NCI-H510A treated with DMSO at 0.1 percent for 48 hours (cell line): ENCODE data around the gene GGTLC3.
"Not testable (repeated sequence)": the region's sequence is repeated elsewhere in the genome, so short reads cannot be mapped to it uniquely, and the experiment has no call there.

Source experiments
- DNase-seq: peaks from one replicate; lab custom pipeline; 2025; lab: John Stamatoyannopoulos, UW

The GGTLC3 gene

DNA sequence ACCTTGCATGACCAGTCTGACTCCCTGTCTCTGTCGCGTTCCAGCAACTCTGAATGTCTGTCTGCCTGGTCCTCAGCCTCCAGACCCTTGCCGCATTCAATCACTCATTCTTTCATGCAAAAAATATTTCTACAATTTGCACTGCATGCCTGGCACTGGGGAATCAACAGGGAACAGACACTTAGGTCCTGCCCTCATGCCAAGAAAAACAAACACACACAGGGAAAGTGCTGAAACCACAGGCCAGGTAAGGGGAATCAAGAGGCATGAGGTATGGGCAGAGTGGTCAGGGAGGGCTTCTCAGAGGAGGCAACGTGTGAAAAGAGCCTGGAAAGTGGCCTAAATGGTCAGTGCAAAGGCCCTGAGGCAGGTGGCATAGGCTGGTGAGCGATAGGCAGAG, at the start of gene GGTLC3:
TSS of gene GGTLC3 (minus strand) at position 101 of the 400 bp plus-strand sequence. CDS start 264 bp downstream, outside the sequence.
- not testable (repeated sequence) for DNase-seq

DNA sequence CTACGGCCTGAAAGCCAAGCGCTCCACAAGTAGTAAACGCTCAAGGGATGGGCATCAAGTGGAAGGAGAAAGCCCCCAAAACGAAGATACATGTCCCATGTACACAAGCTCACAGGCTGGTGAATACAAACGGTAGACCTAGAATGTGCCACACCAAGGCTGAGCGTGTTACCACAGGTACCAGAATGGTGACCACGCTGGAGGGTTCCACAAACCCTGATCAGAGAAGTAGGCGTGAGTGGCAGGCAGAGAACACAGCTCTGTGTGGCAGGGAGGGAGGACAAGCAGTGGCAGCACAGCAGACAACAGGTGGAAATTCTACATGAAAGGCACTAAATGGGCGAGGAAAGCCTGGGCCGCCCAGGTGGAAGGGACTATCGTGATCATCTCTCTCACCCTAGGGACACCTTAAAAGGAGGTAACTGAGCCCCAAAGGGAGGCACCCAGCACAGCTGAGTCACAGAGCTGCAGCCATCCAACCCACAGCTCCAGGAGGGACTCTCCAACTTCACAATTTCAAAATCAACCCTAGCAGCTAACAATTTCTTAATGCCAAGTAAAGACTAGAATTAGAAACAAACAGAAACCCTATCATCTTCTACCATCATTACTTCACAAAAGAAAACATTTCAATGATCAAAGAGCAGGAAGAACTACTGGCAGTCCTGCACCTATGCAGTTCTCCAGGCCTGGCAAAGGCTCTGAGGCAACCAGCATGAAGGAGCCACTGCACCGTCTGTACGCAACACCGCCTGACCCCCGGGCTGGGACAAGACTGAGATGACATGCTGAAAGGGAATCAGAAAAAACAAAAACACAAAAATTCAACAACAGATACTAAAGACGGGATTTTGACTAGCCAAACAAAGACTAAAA, 42.4 kb upstream of the GGTLC3 start:
- DNase-seq, result not testable (repeated sequence)

DNA sequence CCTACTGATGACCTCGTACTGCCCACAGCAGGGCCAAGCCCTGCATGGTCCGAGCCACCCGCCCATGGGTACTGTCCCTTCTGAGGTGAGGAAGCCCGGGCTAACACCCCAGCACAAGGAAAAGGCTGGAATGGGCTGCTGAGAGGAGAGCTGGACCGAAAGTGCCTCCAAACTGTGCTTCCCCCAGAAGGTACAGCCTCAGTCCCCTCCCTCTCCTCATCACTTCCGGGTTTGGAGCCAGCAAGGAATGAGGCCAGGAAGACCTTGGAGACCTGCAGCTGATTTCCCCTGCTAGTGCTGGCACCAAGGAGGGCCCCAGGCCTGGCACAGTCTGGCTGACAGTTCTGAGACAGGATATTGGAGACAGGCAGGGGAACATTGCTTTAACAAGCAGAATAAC, 41.0 kb upstream of the GGTLC3 start:
- DNase-seq, result not testable (repeated sequence)

DNA sequence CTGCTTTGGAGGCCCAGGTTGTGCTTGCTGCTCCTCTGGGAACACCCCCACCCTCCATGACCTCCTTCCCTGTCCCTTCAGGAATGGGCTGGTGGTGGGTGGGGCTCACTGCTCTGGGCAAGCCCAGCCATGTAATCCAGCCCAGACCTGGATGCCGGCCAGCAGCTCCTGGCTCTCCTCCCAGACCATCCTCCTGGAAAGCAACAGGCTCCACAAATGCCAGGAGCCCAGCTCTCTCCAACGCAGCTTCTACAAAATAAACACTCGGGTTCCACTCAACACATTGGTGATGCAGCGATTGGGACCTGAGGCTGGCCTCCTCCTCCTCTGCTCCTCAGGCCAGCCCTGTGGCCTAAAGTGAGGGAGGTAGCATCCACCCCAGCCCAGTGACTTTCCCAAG, 40.6 kb upstream of the GGTLC3 start:
- DNase-seq, result not testable (repeated sequence)

DNA sequence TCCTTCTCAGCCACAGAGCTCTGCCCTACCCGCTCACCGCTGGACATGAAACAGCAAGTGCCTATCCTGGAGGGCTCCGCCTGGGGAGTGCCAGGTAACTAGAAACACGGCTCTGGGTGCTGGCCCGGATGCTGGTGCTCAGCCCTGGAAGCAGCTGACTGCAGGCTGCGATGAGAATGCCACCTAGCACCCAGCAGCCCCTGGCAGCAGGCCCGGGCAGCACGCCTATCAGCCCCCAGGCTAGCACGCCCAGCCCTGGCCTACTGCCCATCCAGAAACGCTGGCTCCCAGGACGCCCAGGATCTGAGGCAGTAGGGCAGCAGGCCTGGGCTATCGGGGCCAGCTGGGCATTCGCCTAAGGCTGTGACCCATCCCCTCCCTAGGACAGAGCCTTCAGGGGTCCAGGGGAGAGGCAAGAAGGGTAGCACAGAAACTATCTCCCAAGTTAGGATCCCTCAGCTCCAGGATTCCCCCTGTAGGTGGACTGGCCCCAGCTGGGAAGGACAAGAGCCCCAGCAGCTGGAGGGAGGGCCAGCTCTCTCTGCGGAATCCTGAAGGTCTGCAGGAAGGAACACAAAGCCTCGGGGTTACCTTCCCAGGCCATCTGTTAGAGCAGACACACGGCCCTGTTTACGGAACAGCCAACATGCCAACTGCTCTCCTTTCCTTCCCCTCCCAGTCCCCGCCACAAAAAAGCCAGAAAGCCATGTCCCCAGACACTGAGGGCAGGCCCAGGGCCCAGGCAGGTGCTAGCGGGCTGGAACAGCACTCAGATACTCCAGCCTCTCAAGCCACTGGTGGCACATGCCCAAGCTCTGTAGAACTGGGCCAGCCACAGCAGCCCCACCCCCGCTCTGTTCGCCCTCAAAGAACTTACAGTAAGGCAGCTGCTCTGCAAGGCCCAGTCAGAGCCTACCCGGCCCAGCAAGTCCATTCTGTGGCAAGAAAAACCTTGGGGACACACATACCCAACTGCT, 36.6 kb upstream of the GGTLC3 start:
- DNase-seq, result not testable (repeated sequence)

DNA sequence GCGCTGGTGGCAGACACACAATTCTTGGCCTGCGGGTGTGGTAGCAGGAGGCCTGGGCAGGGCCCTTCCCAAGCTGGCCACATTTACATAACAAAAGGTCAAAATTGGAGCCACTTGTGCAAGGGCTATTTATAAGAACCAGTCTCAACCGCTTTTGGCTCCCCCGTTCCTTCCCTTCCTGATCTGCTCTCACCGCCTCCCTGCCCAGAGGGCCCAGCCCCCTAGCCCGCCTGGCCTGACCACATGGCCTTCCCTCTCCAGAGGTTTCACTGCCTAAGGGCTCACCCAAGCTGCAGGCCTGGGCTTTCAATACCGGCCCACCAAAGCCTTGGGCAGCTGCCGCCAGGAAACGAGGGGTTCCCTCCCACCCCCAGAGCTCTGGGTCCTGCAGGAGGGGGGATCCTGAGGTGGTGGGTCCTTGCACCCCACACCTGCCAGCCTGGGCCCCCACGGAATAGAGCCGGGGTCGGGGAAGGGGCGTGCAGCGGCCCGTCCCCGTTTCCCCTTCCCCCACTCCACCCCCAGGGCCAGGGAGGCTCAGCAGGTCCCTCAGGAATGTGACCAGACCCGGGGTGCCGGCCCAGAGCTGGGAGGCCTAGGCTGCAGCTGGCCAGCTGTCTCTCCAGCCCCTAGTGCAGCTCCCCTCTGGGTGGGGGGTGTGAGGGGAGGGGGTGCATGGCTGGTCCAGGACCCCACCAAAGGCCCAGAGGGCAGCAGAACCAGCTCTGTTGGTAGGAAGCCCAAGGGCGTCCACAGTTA, 35.1 kb upstream of the GGTLC3 start:
- DNase-seq, result not testable (repeated sequence)

DNA sequence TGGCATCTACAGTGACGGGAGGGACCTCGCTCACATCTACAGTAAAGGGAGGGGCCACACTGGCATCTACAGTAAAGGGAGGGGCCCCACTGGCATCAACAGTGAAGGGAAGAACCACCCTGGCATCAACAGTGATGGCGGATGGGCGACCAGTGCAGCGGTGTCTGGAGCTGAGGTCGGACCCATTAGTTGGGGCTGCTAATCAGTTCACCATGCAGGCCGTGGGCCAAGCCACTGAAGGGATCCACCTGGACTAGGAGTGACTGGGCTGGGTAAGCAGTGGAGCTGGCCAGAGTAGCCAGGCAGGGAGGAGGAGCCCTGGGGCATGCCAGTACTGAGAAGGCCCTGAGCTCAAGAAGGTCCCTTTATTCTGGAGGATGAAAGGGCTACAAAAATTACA, 33.1 kb upstream of the GGTLC3 start:
- not testable (repeated sequence) for DNase-seq

DNA sequence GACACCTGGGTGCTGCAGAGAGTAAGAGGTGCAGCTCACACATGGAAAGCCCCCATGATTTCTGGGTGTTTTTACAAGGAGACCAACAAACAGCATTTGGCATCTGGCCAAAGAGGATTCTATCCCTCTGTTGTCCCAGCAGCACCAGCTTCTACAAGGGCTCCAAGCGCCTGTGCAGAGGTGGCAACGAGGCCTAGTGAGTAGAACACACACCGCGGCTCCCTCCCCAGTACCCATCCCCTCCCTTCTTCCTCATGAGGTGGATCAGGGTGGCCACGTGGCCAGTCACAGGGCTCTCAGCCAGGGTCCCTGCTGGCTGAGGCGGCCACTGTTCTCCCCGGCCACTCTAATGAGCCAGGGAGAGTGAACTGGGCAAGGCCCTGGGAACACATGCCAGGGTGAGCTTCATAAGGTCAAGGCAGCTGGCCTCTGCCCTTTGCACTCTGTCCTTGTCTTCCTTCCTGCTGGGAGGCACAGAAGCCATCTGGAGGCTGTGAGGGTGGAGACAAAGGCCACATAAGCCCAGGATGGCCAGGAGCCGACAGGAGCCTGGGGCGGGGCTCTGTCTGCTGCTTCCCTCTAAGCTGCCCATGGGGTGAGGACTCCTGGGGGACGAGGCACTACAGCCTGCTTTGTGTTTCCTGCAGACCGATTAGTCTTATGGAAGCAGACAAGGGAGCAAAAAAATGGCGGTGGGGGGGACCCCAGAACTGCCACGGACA, 31.7 kb upstream of the GGTLC3 start:
- DNase-seq, result not testable (repeated sequence)

DNA sequence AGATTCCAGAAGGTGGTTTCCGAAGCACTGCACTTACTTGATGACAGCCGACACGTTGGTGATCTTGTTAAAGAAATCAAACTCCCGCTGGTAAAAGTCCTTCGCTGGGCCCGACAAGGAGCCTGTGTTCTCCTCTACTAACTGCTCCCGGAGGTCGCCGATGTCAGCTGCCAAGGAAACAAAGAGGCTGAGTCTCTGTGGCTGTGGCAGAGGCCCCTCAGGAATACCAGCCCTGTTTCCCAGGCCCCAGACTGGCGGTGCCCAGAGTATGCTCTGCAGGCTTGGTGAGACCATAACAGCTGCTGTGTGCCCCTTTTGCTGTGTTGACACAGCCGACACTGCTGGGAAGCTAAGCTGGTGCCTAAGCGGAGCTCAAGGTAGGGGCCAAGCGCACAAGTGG, 26.7 kb upstream of the GGTLC3 start:
- not testable (repeated sequence) for DNase-seq

DNA sequence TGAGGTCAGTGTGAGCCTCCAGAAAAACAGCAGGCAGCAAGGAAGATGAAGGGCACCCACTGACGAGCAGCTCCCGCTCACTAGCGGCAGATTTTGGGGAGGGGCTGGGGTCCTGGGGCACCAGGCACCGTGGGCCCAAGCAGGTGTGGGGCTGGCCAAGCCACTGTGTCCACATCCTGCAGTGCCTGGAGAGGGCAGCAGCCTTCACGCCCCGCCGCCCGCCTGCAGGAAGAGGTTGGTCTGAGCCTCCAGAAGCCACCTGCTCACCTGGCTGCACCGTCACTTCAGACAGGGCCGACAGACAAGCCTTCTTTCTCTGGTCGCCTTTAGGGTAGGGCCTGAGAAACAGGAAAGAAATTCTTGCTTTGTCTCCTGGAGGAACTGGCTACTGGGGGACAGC, 25.4 kb upstream of the GGTLC3 start:
- not testable (repeated sequence) for DNase-seq

DNA sequence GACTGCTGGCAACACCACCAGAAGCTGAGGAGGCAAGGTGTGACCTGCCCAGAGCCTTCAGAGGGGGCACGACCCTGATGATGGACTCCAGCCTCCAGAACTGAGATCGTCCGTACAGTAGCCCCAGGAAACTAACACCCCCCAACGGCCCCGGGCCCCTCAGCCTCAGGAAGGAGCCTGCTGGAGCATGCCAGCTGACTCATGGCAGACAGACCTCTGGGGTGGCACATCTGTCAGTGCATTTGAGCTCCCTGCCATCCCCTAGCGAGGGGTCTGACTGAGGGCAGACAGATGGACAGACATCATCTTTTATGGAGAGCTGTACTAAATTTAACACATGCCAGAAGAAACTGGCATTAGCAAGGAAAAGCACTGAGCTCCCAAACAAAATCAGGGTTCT, 22.0 kb upstream of the GGTLC3 start:
- not testable (repeated sequence) for DNase-seq

DNA sequence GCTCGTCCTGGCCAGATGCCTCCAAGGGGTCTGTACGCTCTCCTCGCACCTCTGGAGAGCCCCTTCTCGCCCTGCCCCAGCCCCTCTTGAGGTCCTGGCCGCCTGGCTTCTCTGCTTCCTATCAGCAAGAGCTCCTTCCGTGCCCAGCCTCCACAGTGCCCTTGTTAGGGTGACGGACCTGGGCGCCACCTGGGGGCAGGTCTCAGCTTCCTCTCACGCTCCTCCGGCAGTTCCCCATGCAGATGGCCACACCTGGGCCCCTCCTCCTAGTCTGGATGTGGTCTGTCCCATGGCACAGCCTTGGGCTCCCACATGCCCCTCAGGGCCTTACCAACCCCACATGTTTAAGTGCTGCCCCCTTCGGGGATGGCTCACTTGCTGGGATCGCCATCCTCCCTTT, 16.4 kb upstream of the GGTLC3 start:
- not testable (repeated sequence) for DNase-seq

DNA sequence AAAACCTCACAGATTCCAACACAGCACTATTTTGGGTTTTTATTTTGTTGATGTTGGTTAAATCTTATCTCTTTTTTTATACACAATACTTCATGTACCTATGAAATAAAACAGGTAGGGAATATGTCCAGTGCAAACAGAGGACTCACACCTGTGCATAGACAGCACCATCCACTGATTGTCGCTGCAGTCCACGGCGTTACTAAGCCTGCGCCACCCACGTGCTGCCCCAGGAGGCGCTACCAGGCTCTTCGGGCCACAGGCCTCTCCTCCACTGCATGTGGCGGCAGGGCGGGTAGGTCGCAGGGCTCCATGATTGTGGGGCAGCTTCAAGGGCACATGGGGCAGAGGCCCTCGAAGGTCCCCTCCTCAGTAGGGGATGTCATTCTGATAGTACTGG, 15.7 kb upstream of the GGTLC3 start:
- DNase-seq, result not testable (repeated sequence)

DNA sequence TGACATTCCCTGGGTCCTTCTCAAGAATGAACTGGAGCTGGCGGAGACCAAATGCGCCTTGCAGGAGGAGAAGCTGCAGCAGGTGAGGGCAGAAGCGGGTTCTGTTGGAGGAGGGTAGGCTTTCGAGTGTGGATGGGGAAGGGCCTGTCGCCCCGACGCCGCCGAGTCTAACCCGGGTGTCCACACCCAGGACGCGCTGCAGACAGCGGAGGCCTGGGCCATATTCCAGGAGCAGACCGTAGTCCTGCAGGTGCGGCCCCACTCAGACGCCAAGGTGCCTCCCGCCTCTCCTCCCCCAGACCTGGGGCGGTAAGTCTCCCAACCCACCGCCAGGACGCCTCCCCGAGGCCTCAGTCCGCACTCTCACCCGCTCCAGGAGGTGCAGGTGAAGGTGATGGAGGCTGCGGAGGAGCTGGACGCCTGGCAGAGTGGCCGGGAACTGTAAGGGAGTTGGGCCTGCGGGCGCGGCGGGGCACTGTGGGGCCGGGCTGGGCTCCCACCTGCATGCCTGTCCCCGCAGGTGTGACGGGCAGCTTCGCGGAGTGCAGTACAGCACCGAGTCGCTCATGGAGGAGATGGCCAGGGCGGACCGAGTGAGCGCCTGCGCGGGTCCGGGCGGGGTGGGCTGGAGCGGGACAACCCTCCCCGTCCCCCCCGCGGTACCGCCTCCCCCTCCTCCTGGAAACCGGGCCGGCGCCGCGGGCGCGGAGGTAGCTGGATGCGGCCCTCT, 11.6 kb upstream of the GGTLC3 start:
- not testable (repeated sequence) for DNase-seq

DNA sequence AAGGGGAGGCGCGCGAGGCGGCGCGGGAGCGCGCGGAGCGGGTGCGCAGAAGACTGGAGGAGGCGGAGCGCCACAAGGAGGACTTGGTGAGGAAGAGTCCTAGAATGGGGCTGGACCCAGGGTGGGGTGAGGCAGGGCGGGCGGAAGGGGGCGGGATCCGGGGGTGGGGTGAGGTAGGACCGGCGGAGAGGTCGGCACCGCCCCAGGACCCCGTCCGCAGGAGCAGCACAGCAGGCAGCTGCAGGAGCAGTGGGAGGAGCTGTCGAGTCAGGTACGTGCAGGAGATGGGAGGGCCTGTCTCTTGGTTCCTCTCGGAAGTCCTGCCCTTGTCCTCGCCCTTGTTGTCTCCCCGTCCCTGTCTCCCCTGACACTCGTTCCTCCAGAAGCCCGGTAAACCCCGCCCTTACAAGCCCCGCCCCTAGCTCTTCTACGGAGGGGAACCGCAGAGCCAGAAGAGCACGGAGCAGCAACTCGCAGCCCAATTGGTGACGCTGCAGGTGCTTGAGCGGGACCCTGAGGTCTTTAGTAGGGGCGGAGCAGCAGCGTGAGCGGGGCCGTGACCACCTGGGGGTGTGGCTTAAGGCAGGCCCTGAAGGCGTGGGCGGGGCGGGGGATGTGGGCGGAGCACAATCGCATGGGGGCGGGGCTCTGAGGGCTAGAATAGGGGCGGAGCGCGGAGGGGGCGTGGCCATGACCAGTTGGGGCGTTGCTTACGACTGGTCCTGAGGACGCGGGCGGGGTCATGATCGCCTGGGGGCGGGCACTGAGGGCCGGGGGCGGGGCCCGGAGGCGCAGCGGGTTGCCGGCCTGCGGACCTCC, 10.8 kb upstream of the GGTLC3 start:
- not testable (repeated sequence) for DNase-seq

DNA sequence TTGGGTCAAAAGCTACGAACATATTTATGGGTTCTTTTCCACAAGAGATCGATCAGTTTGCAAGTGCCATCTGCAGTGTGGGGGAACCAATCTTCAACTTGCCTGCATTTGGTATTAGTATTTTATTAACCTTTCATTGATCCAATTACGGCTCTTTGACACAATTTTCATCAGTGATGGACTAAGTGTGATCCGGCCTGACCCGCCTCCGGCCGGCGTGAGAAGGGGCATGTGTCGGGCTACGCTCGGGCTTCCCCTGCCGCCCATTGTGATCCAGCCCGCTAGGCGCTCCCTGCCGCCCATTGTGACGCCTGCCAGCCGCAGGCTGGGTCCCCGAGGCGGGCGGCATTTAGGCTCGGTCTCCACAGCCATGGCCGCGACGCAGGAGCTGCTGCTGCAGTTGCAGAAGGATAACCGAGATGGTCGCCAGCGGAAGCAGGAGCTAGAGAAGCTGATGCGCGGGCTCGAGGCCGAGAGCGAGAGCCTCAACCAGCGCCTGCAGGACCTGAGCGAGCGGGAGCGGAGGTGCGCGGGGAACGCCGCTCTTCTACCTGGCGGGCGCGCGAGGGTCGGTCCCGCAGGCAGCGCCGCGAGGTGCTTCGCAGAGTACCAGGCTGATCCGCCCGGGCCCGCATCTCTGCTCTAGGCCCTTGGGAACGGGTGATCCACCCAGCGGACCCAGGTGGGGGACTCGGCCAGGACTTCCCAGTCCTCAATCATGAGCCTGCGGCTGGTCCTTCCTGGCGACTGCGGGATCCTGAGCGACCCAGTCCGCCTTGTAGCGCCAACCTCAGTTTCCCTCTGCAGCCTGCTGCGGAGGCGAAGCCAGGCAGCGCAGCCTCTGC, 10.0 kb upstream of the GGTLC3 start, which contains the start of gene TMEM191B:
TSS of gene TMEM191B (plus strand) at position 51 of the 845 bp plus-strand sequence. CDS start at position 230, 179 bp downstream.
- not testable (repeated sequence) for DNase-seq

DNA sequence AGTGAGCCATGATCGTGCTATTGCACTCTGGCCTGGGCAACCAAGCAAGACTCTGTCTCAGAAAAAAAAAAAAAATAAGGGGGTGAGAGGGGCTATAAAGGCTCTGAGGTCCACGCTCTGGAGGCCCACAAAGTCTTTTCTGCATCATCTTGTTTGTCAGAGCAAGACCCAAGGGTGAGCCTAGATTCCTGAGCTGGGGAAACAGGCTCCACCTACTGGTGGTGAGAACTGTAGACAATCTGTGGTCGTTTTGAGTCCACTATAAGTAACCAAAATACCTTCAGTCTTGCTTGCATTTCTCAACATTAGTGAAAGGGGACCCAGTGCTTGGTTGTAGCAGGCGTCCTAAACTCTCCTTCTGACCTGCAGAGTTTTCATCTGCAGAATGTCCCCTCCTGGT, 5.4 kb upstream of the GGTLC3 start:
- not testable (repeated sequence) for DNase-seq

DNA sequence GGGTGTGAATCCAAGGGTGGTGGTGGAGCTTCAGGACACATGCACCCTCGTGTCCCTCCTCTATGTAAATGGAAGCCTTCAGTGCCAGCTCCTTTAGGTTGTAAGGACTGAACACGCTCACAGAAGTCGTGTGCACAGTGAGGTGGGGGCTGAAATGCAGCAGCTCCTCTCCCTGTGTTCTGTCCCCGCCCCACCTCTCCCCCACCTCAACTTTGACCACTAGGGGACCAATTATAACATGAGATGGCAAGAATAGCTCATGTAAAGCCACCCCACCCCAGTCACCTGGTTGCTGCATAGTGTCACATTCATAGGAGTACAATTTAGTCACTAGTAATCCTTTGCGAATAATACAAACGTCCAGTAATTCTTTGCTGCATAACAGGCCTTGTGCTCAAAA, 4.8 kb upstream of the GGTLC3 start:
- DNase-seq, result not testable (repeated sequence)
